Loucy (cell line): ENCODE measurements around the gene SLC16A5.

Experiments
- H2AFZ ChIP-seq: fragments of 200-600 bp; sonication (generic); 2 replicates; pipeline ENCODE4 v1.6.0; 2016; ENCODE audit warnings: antibody characterized with exemption, mild to moderate bottlenecking, low read length, moderate library complexity
- H3F3A ChIP-seq: fragments of 200-600 bp; 2 replicates; pipeline ENCODE4 v1.6.0; 2016; ENCODE audit warnings: antibody characterized with exemption, low read depth, mild to moderate bottlenecking
- H3K27me3 ChIP-seq: fragments of 200-600 bp; sonication (generic); 2 replicates; pipeline ENCODE4 v1.6.1; 2014; ENCODE audit warnings: low read length, mild to moderate bottlenecking; ENCODE audit not compliant: insufficient read depth, poor library complexity, severe bottlenecking
- H3K36me3 ChIP-seq: fragments of 200-600 bp; sonication (generic); 2 replicates; pipeline ENCODE4 v1.6.1; 2016; ENCODE audit warnings: low read length; ENCODE audit not compliant: insufficient read depth
- H3K4me1 ChIP-seq: fragments of 200-600 bp; sonication (generic); 2 replicates; pipeline ENCODE4 v1.5.1; 2014; ENCODE audit warnings: low read length, mild to moderate bottlenecking; ENCODE audit not compliant: insufficient read depth, poor library complexity, severe bottlenecking
- H3K4me2 ChIP-seq: fragments of 200-600 bp; sonication (generic); 2 replicates; pipeline ENCODE4 v1.6.0; 2014; ENCODE audit warnings: antibody characterized with exemption, low read length, low read depth, mild to moderate bottlenecking; ENCODE audit not compliant: poor library complexity, severe bottlenecking
- H3K4me3 ChIP-seq: fragments of 200-600 bp; sonication (generic); 2 replicates; pipeline ENCODE4 v1.5.1; 2014; ENCODE audit warnings: low read length, mild to moderate bottlenecking, mixed read lengths; ENCODE audit not compliant: poor library complexity, severe bottlenecking
- H3K79me2 ChIP-seq: fragments of 200-600 bp; sonication (generic); 2 replicates; pipeline ENCODE4 v1.6.1; 2014; ENCODE audit warnings: low read length; ENCODE audit not compliant: insufficient read depth
- H3K9ac ChIP-seq: fragments of 200-600 bp; sonication (generic); 2 replicates; pipeline ENCODE4 v1.6.0; 2014; ENCODE audit warnings: mild to moderate bottlenecking, low read depth, low read length, moderate library complexity; ENCODE audit not compliant: poor library complexity, severe bottlenecking
- H3K9me2 ChIP-seq: fragments of 200-600 bp; sonication (generic); replicated peaks from 2 replicates; pipeline ENCODE4 v1.6.1; 2016; ENCODE audit warnings: low read depth, low read length, mixed read lengths
- H3K9me3 ChIP-seq: fragments of 200-600 bp; sonication (generic); 2 replicates; pipeline ENCODE4 v1.6.1; 2014; ENCODE audit warnings: mild to moderate bottlenecking, antibody characterized with exemption, low read length, low read depth; ENCODE audit not compliant: insufficient read depth
- H4K20me1 ChIP-seq: fragments of 200-600 bp; sonication (generic); 2 replicates; pipeline ENCODE4 v1.6.0; 2014; ENCODE audit warnings: antibody characterized with exemption, low read length, mild to moderate bottlenecking; ENCODE audit not compliant: insufficient read depth, poor library complexity, severe bottlenecking
- EZH2phosphoT487 ChIP-seq: fragments of 200-600 bp; IDR thresholded peaks from 2 replicates; pipeline ENCODE4 v1.6.1; 2018; ENCODE audit warnings: antibody characterized with exemption, mild to moderate bottlenecking, moderate library complexity, borderline replicate concordance
- TF ChIP-seq, protein P1 (sequence below): fragments of 200-600 bp; sonication (generic); conservative IDR thresholded peaks from 2 replicates; pipeline ENCODE4 v1.5.1; 2014; ENCODE audit warnings: mild to moderate bottlenecking, antibody characterized with exemption, low read length

The SLC16A5 gene

DNA sequence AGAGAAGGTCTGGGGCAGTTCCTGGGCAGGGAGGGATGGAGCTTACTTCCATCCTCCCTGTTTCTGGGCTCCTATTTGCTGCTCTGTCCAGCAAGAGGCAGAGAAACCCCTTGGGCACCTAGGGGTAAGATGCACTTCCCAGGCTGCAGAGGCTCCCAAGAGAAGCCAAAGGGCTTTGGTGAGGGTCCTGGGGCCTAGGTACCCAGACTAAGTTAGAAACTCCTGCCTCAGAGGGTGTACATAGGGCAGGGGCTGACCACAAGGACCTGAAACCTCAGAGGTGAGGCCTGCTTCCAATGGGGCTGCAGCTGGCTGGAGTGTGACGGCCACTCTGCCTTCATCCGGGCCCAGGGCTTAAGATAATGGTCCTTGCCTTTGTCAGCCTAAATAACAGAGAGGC is 20.4 kb downstream of the SLC16A5 start:
- H3K9me2 ChIP-seq = no peaks in the 10 kb centered on the region
- H4K20me1 ChIP-seq = no peaks in the 10 kb centered on the region
- 0 out of 2 replicates have a peak, but pooled peaks cover 4% of the 10 kb centered on the region for H3F3A ChIP-seq
- H3K4me1 ChIP-seq = peaks cover 25% of the 10 kb centered on the region
- no peak overlapping the region for H3K9ac ChIP-seq
- no peaks in the 10 kb centered on the region for H3K27me3 ChIP-seq
- no peak overlapping the region for H3K4me3 ChIP-seq
- H3K79me2 ChIP-seq = peaks cover 18% of the 10 kb centered on the region; the same call in 1 of the 2 replicates
- H3K4me2 ChIP-seq = no peak overlapping the region
- no peaks in the 10 kb centered on the region for H3K9me3 ChIP-seq
- TF ChIP-seq EZH2phosphoT487 = no peak
- TF ChIP-seq, protein P1, sequence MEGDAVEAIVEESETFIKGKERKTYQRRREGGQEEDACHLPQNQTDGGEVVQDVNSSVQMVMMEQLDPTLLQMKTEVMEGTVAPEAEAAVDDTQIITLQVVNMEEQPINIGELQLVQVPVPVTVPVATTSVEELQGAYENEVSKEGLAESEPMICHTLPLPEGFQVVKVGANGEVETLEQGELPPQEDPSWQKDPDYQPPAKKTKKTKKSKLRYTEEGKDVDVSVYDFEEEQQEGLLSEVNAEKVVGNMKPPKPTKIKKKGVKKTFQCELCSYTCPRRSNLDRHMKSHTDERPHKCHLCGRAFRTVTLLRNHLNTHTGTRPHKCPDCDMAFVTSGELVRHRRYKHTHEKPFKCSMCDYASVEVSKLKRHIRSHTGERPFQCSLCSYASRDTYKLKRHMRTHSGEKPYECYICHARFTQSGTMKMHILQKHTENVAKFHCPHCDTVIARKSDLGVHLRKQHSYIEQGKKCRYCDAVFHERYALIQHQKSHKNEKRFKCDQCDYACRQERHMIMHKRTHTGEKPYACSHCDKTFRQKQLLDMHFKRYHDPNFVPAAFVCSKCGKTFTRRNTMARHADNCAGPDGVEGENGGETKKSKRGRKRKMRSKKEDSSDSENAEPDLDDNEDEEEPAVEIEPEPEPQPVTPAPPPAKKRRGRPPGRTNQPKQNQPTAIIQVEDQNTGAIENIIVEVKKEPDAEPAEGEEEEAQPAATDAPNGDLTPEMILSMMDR = no peak
- no peak overlapping the region for H2AFZ ChIP-seq
- no peaks in the 10 kb centered on the region for H3K36me3 ChIP-seq

DNA sequence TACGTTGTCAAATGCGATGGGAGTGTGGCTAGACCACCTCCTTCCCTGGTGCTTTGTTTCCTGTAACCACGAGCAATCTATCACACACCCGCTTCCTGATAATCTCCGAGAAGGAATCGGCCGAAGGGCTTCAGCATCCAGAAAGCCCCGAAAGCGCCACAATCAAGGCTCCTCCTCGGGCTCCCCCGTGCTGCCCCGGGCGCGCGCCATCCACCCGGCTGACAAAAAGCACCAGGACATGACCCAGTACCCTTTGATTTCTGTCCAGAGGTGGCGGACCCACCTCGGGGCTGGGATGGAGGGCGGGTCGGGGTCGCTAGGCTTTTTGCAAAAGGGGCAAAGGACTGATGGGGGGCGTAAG is 21.3 kb downstream of the SLC16A5 start:
- Histone ChIP-seq H3F3A (0 out of 2 replicates have a peak, but pooled peaks cover 4% of the 10 kb centered on the region), H3K9me3 (no peaks in the 10 kb centered on the region), H2AFZ (peak overlapping the region; percentile 96), H4K20me1 (no peaks in the 10 kb centered on the region), H3K9me2 (no peaks in the 10 kb centered on the region), H3K4me1 (peaks cover 29% of the 10 kb centered on the region), H3K36me3 (no peaks in the 10 kb centered on the region), H3K27me3 (no peaks in the 10 kb centered on the region), H3K79me2 (peaks cover 24% of the 10 kb centered on the region; the same call in 1 of the 2 replicates), H3K4me2 (peak overlapping the region; percentile 94), H3K4me3 (peak overlapping the region; percentile 94), H3K9ac (peak overlapping the region; percentile 75)
- TF ChIP-seq EZH2phosphoT487 = no peak
- TF ChIP-seq, protein P1 = no peak

DNA sequence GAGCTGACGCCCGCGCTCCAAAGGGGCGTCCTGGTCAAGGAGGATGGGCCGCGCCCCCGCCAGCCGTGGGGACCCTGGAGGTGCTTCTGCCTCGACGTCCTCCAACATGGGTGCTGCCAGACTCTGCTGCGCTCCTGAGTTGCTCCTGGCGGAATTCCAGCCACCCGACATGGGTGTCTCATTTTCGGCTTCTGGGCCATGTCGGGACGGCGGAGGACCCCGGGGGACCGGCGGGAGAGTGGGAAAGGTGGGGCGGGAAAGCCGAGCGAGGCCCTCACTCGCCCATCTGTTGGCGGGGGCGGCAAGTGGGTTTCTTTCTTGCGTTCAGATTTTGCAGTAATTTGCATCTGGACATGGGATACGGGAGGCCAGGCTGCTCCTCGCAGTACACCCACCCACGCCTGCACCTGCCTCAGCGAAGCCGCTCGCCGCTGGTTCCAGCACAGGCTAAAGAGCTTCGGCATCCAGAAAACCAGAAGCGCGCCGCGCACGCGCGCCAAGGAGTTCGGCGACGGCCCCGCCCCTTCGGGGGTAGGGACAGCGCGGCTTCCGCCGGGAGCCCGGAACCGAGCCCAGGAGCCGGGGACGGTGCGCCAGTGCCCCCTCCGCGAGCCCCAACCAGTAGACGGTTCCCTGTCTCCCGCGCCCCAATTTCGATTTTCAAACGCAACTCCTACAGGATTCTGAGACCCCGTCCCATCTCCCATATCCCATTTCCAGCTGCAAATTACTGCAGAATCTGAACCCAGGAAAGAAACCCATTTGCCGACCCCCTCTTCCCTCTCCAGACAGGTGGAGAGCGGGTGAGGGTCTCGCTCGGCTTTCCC is 21.9 kb downstream of the SLC16A5 start, which contains the start of gene ARMC7:
TSS of gene ARMC7 (plus strand) at position 563 of the 827 bp plus-strand sequence. CDS start 320 bp downstream, outside the sequence.
- Histone ChIP-seq H3K9me3 (no peaks in the 10 kb centered on the region), H3K36me3 (no peaks in the 10 kb centered on the region), H3K4me2 (peak within 1 kb of the TSS; percentile 94), H3K4me3 (peak within 1 kb of the TSS; percentile 94), H3K79me2 (peaks cover 26% of the 10 kb centered on the region), H3K4me1 (peaks cover 34% of the 10 kb centered on the region), H4K20me1 (no peaks in the 10 kb centered on the region), H2AFZ (peak within 1 kb of the TSS; percentile 96), H3F3A (0 out of 2 replicates have a peak, but pooled peaks cover 4% of the 10 kb centered on the region), H3K9me2 (no peaks in the 10 kb centered on the region), H3K9ac (peak within 1 kb of the TSS; percentile 75), H3K27me3 (no peaks in the 10 kb centered on the region)
- no peak for TF ChIP-seq EZH2phosphoT487
- TF ChIP-seq, protein P1 = no peak
